Smooth muscle cell (in vitro differentiated cells): ENCODE measurements around the gene MINK1. TPM values are rescaled to one million over a fixed set of nuclear protein-coding genes. Genes with fewer than 3 reads are reported as not detected.

Source experiments
- DNase-seq: peaks from one replicate; lab custom pipeline; 2025; ENCODE audit not compliant: unreplicated experiment; lab: John Stamatoyannopoulos, UW
- H2AFZ ChIP-seq: fragments of 200-600 bp; sonication (generic); 2 replicates; pipeline ENCODE4 v1.6.0; 2016; ENCODE audit warnings: antibody characterized with exemption, low read depth, mild to moderate bottlenecking
- H3F3A ChIP-seq: fragments of 200-600 bp; sonication (generic); 2 replicates; pipeline ENCODE4 v1.6.0; 2017; ENCODE audit warnings: antibody characterized with exemption, low read depth
- H3K27ac ChIP-seq: fragments of 200-600 bp; sonication (generic); 2 replicates; pipeline ENCODE4 v1.5.1; 2016; ENCODE audit warnings: low read depth, mild to moderate bottlenecking
- H3K27me3 ChIP-seq: fragments of 200-600 bp; sonication (generic); 2 replicates; pipeline ENCODE4 v1.6.1; 2016; ENCODE audit warnings: low read depth, mild to moderate bottlenecking
- H3K36me3 ChIP-seq: fragments of 200-600 bp; sonication (generic); 2 replicates; pipeline ENCODE4 v1.5.1; 2016; ENCODE audit warnings: low read depth
- H3K4me1 ChIP-seq: fragments of 200-600 bp; sonication (generic); 2 replicates; pipeline ENCODE4 v1.5.1; 2016; ENCODE audit warnings: low read depth
- H3K4me2 ChIP-seq: fragments of 200-600 bp; sonication (generic); 2 replicates; pipeline ENCODE4 v1.6.0; 2016; ENCODE audit warnings: mild to moderate bottlenecking
- H3K4me3 ChIP-seq: fragments of 200-600 bp; sonication (generic); 2 replicates; pipeline ENCODE4 v1.5.1; 2016; ENCODE audit warnings: mild to moderate bottlenecking
- H3K79me2 ChIP-seq: fragments of 200-600 bp; sonication (generic); 2 replicates; pipeline ENCODE4 v1.6.0; 2016; ENCODE audit warnings: low read depth, mild to moderate bottlenecking
- H3K9ac ChIP-seq: fragments of 200-600 bp; sonication (generic); 2 replicates; pipeline ENCODE4 v1.6.0; 2016; ENCODE audit warnings: low read depth
- H3K9me3 ChIP-seq: fragments of 200-600 bp; sonication (generic); replicated peaks from 2 replicates; pipeline ENCODE4 v1.5.1; 2016; ENCODE audit warnings: low read depth
- H4K20me1 ChIP-seq: fragments of 200-600 bp; sonication (generic); 2 replicates; pipeline ENCODE4 v1.6.0; 2016; ENCODE audit warnings: low read depth
- CTCF ChIP-seq: fragments of 200-600 bp; sonication (generic); IDR thresholded peaks from 2 replicates; pipeline ENCODE4 v1.5.1; 2017; ENCODE audit warnings: borderline replicate concordance, mild to moderate bottlenecking, antibody characterized with exemption; ENCODE audit not compliant: insufficient read depth, poor library complexity, severe bottlenecking
- WGBS: methylation state at CpG from one replicate; pipeline ENCODE4 v1.1.7; 2016; ENCODE audit warnings: low lambda C conversion rate; 5-methylcytosine and 5-hydroxymethylcytosine counted together
- polyA plus RNA-seq: library from polyadenylated mRNA; unstranded; fragments of >200 nt; fragmentation: Nextera tagmentation; extraction: Ambion mirVana; gene quantifications from 2 replicates; pipeline ENCODE4 v1.2.1, GENCODE V29; 2016
- total RNA-seq: library from RNA; depleted of rRNA; stranded (reverse); fragments of >200 nt; gene quantifications from 2 replicates; pipeline ENCODE4 v1.2.3, GENCODE V29; 2014

The MINK1 gene
- total and polyA plus RNA-seq, 2 experiments from 2014 or later, result 26.6 to 26.8 TPM

- Histone ChIP-seq H3K36me3 (no peaks in the 10 kb centered on the region), H3K9ac (peak overlapping the region; percentile 80), H3K4me3 (peak overlapping the region; percentile 73), H4K20me1 (no peaks in the 10 kb centered on the region), H3K27me3 (no peaks in the 10 kb centered on the region), H3K9me3 (no peaks in the 10 kb centered on the region), H2AFZ (peak overlapping the region; percentile 64), H3F3A (no peaks in the 10 kb centered on the region), H3K79me2 (peaks cover 17% of the 10 kb centered on the region), H3K4me1 (peaks cover 5% of the 10 kb centered on the region), H3K4me2 (peak overlapping the region; percentile 88), H3K27ac (peak overlapping the region; percentile 33)
- WGBS, result 1% methylated on average over 7 of the region's 7 CpGs
- TF ChIP-seq CTCF, result no peak
- DNase-seq, result no peak
Measured at GRCh38 chr17:4796552-4796920, 36.6 kb upstream of the MINK1 start.

GRCh38 chr17:4800462-4801196 lies 32.5 kb upstream of the MINK1 start:
- peaks cover 17% of the 10 kb centered on the region for H3K79me2 ChIP-seq
- no peaks in the 10 kb centered on the region for H3F3A ChIP-seq
- no peaks in the 10 kb centered on the region for H4K20me1 ChIP-seq
- no peak for DNase-seq
- H3K9ac ChIP-seq, result no peak overlapping the region
- H3K27ac ChIP-seq, result no peak overlapping the region
- no peak overlapping the region for H3K4me3 ChIP-seq
- no peak overlapping the region for H3K4me2 ChIP-seq
- peaks cover 5% of the 10 kb centered on the region for H3K4me1 ChIP-seq
- H3K27me3 ChIP-seq, result no peaks in the 10 kb centered on the region
- H2AFZ ChIP-seq, result no peak overlapping the region
- H3K36me3 ChIP-seq, result no peaks in the 10 kb centered on the region
- H3K9me3 ChIP-seq, result no peaks in the 10 kb centered on the region
- WGBS, result 79% methylated on average over 10 of the region's 10 CpGs
- no peak for TF ChIP-seq CTCF

GRCh38 chr17:4802228-4802627 lies 30.9 kb upstream of the MINK1 start, which contains the start of gene C17orf114:
C17orf114 (minus strand) TSS chr17:4802328.
- WGBS, result 91% methylated on average over 9 of the region's 9 CpGs
- no peak for DNase-seq
- Histone ChIP-seq H3K27ac (no peak within 1 kb of the TSS), H4K20me1 (no peaks in the 10 kb centered on the region), H3K36me3 (no peaks in the 10 kb centered on the region), H3K4me3 (no peak within 1 kb of the TSS), H3K27me3 (no peaks in the 10 kb centered on the region), H3K4me2 (no peak within 1 kb of the TSS), H3K79me2 (peaks cover 5% of the 10 kb centered on the region), H2AFZ (no peak within 1 kb of the TSS), H3F3A (no peaks in the 10 kb centered on the region), H3K9me3 (no peaks in the 10 kb centered on the region), H3K9ac (no peak within 1 kb of the TSS), H3K4me1 (peaks cover 5% of the 10 kb centered on the region)
- TF ChIP-seq CTCF, result no peak

- Histone ChIP-seq H3F3A (no peaks in the 10 kb centered on the region), H3K27ac (no peak overlapping the region), H3K4me2 (peak overlapping the region; percentile 86), H3K79me2 (no peaks in the 10 kb centered on the region), H3K4me1 (peaks cover 10% of the 10 kb centered on the region), H3K9me3 (no peaks in the 10 kb centered on the region), H4K20me1 (no peaks in the 10 kb centered on the region), H2AFZ (peak overlapping the region; percentile 94), H3K27me3 (no peaks in the 10 kb centered on the region), H3K9ac (peak overlapping the region; percentile 81), H3K4me3 (peak overlapping the region; percentile 92), H3K36me3 (no peaks in the 10 kb centered on the region)
- DNase-seq, result no peak
- no peak for TF ChIP-seq CTCF
- WGBS, result 4% methylated on average over 16 of the region's 16 CpGs
Measured at GRCh38 chr17:4806456-4806776, 26.7 kb upstream of the MINK1 start.
